ENCODE data around the gene BMI1.

GRCh38 chr10:22310928-22311327 lies 10.0 kb upstream of the BMI1 start:
- TF ChIP-seq CTCF (IDR thresholded peaks at IDR 0.05): no peak
- TF ChIP-seq POLR2AphosphoS5 (IDR thresholded peaks at IDR 0.05): no peak
- TF ChIP-seq EP300 (IDR thresholded peaks at IDR 0.05; ENCODE audit: low read depth): no peak
